HG02884 (cell line): ENCODE data around the gene B3GNT7.
A peak's percentile ranks its signal among the peaks of the same experiment; 100 is the strongest.

Experiments
- ATAC-seq: cut with Tn5 transposase; IDR thresholded peaks from one replicate; pipeline ENCODE4 v1.9.1; 2021; ENCODE audit warnings: mild to moderate bottlenecking, moderate library complexity; ENCODE audit not compliant: unreplicated experiment

Gene B3GNT7

GRCh38 chr2:231383416-231384108 is 11.9 kb upstream of the B3GNT7 start:
- ATAC-seq, result no peak

- no peak for ATAC-seq
These were observed 11.4 kb upstream of the B3GNT7 start for GRCh38 chr2:231384109-231384435.

- ATAC-seq, result no peak
These were observed 10.5 kb upstream of the B3GNT7 start for GRCh38 chr2:231384970-231385369.

- ATAC-seq, result no peak
These were observed 10.1 kb upstream of the B3GNT7 start for GRCh38 chr2:231385429-231385828.

- ATAC-seq, result no peak
These were observed 9.1 kb upstream of the B3GNT7 start for GRCh38 chr2:231386446-231386845.

- ATAC-seq, result no peak
These were observed 7.4 kb upstream of the B3GNT7 start for GRCh38 chr2:231387904-231388724.

- no peak for ATAC-seq
These were observed 6.7 kb upstream of the B3GNT7 start for GRCh38 chr2:231388725-231389346.

GRCh38 chr2:231390667-231391066 is 4.8 kb upstream of the B3GNT7 start:
- ATAC-seq, result no peak

- no peak for ATAC-seq
These were observed 3.5 kb upstream of the B3GNT7 start for GRCh38 chr2:231391981-231392380.

GRCh38 chr2:231392431-231393148 is 2.9 kb upstream of the B3GNT7 start:
- no peak for ATAC-seq

GRCh38 chr2:231393149-231394131 is 2.1 kb upstream of the B3GNT7 start:
- ATAC-seq, result no peak

- peak; percentile 55 for ATAC-seq
These were observed 1.0 kb upstream of the B3GNT7 start for GRCh38 chr2:231394211-231395141.

GRCh38 chr2:231396058-231396821 is 730 bp downstream of the B3GNT7 start:
- no peak for ATAC-seq

- ATAC-seq, result no peak
These were observed 1.8 kb downstream of the B3GNT7 start for GRCh38 chr2:231397011-231397927.

GRCh38 chr2:231397928-231398294 is 2.4 kb downstream of the B3GNT7 start:
- ATAC-seq, result no peak

GRCh38 chr2:231398585-231398984 is 3.1 kb downstream of the B3GNT7 start:
- ATAC-seq, result no peak
